Ishikawa (cell line): Measurements from ENCODE around the gene RASSF1.

Source experiments
- CEBPB ChIP-seq: IDR thresholded peaks from 2 replicates; pipeline ENCODE4 v1.6.1; 2012
- CREB1 ChIP-seq: IDR thresholded peaks from 2 replicates; pipeline ENCODE4 v1.6.1; 2012; ENCODE audit warnings: low read depth
- EGR1 ChIP-seq: IDR thresholded peaks from 2 replicates; pipeline ENCODE4 v1.6.1; 2012
- EP300 ChIP-seq: IDR thresholded peaks from 2 replicates; pipeline ENCODE4 v1.6.1; 2012; ENCODE audit warnings: borderline replicate concordance
- FOXM1 ChIP-seq: IDR thresholded peaks from 2 replicates; pipeline ENCODE4 v1.6.1; 2012; ENCODE audit warnings: low read depth, borderline replicate concordance
- NFIC ChIP-seq: IDR thresholded peaks from 2 replicates; pipeline ENCODE4 v1.6.1; 2012
- RAD21 ChIP-seq: IDR thresholded peaks from 2 replicates; pipeline ENCODE4 v1.6.1; 2012; ENCODE audit warnings: low read depth
- TAF1 ChIP-seq: IDR thresholded peaks from 2 replicates; pipeline ENCODE4 v1.6.1; 2012; ENCODE audit warnings: low read depth, mild to moderate bottlenecking
- TCF12 ChIP-seq: IDR thresholded peaks from 2 replicates; pipeline ENCODE4 v1.6.1; 2012; ENCODE audit warnings: low read depth
- TEAD4 ChIP-seq: IDR thresholded peaks from 2 replicates; pipeline ENCODE4 v1.6.1; 2012
- YY1 ChIP-seq: IDR thresholded peaks from 2 replicates; pipeline ENCODE4 v1.6.1; 2012; ENCODE audit warnings: low read depth
- ZBTB7A ChIP-seq: IDR thresholded peaks from 2 replicates; pipeline ENCODE4 v1.6.1; 2012; ENCODE audit warnings: low read depth
- TF ChIP-seq, protein P1 (sequence below): IDR thresholded peaks from 2 replicates; pipeline ENCODE4 v1.6.1; 2012
- TF ChIP-seq, protein P2 (sequence below): IDR thresholded peaks from 2 replicates; pipeline ENCODE4 v1.6.1; 2012; ENCODE audit warnings: low read depth, mild to moderate bottlenecking
- TF ChIP-seq, protein P3 (sequence below): IDR thresholded peaks from 2 replicates; pipeline ENCODE4 v1.6.1; 2012

Gene RASSF1

DNA sequence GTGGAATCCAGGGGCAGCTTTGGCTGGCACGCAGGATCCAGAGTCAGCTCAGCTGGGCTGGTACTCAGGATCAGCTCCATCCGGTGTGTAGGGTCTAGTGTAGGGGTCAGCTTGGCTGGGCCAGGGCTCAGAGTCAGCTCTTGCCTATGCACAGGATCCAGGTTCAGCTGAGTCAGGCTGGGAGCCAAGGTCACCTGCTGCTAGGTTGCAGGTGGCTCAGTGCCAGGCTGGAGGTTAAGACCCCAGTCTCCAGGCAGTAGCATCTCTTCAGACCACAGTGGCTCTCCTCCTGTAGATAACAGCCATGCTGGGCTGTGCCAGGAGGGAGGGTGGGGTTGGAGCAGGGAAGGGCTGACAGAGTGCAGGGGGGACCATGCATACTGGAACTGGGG is 43.3 kb downstream of the RASSF1 start:
- TF ChIP-seq, protein P1, sequence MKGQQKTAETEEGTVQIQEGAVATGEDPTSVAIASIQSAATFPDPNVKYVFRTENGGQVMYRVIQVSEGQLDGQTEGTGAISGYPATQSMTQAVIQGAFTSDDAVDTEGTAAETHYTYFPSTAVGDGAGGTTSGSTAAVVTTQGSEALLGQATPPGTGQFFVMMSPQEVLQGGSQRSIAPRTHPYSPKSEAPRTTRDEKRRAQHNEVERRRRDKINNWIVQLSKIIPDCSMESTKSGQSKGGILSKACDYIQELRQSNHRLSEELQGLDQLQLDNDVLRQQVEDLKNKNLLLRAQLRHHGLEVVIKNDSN, result no peak
- TF ChIP-seq EGR1 (no peak), ZBTB7A (no peak), FOXM1 (no peak), TCF12 (no peak), CREB1 (no peak), TAF1 (no peak), TEAD4 (no peak), NFIC (no peak), YY1 (no peak)
- TF ChIP-seq, protein P2, sequence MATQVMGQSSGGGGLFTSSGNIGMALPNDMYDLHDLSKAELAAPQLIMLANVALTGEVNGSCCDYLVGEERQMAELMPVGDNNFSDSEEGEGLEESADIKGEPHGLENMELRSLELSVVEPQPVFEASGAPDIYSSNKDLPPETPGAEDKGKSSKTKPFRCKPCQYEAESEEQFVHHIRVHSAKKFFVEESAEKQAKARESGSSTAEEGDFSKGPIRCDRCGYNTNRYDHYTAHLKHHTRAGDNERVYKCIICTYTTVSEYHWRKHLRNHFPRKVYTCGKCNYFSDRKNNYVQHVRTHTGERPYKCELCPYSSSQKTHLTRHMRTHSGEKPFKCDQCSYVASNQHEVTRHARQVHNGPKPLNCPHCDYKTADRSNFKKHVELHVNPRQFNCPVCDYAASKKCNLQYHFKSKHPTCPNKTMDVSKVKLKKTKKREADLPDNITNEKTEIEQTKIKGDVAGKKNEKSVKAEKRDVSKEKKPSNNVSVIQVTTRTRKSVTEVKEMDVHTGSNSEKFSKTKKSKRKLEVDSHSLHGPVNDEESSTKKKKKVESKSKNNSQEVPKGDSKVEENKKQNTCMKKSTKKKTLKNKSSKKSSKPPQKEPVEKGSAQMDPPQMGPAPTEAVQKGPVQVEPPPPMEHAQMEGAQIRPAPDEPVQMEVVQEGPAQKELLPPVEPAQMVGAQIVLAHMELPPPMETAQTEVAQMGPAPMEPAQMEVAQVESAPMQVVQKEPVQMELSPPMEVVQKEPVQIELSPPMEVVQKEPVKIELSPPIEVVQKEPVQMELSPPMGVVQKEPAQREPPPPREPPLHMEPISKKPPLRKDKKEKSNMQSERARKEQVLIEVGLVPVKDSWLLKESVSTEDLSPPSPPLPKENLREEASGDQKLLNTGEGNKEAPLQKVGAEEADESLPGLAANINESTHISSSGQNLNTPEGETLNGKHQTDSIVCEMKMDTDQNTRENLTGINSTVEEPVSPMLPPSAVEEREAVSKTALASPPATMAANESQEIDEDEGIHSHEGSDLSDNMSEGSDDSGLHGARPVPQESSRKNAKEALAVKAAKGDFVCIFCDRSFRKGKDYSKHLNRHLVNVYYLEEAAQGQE, result no peak

DNA sequence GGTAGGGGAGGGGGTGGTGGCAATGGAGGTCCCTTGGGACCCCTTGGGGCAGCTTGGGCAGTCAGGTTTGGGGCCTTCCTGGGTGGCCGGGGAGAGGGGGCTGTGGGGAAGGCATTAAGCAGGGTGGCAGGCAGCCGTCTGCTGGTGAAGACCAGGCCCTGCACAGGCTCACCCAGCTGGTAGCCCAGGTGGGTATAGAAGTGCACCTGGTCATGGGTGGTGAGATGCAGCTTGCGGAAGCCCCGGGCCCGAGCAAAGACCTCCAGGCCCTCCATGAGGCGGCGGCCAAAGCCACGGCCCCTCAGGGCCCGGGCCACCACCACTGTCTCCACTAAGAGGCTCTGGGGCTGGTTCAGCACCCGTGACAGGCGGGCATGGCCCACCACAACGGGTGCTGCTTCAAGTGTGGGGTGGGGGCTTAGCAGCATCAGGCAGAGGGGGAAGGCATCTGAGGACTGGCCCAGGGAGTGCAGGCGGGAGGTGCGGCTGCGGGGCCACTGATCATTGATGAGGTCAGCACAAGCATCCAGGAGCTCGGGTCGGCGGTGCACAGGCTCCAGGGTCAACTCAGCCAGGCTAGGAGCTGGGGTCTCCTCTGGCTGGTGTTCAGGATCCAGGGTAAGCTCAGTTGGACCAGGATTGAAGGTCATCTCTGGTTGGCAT is 43.8 kb downstream of the RASSF1 start:
- TF ChIP-seq ZBTB7A (no peak), CREB1 (no peak), TEAD4 (no peak), TCF12 (no peak)

DNA sequence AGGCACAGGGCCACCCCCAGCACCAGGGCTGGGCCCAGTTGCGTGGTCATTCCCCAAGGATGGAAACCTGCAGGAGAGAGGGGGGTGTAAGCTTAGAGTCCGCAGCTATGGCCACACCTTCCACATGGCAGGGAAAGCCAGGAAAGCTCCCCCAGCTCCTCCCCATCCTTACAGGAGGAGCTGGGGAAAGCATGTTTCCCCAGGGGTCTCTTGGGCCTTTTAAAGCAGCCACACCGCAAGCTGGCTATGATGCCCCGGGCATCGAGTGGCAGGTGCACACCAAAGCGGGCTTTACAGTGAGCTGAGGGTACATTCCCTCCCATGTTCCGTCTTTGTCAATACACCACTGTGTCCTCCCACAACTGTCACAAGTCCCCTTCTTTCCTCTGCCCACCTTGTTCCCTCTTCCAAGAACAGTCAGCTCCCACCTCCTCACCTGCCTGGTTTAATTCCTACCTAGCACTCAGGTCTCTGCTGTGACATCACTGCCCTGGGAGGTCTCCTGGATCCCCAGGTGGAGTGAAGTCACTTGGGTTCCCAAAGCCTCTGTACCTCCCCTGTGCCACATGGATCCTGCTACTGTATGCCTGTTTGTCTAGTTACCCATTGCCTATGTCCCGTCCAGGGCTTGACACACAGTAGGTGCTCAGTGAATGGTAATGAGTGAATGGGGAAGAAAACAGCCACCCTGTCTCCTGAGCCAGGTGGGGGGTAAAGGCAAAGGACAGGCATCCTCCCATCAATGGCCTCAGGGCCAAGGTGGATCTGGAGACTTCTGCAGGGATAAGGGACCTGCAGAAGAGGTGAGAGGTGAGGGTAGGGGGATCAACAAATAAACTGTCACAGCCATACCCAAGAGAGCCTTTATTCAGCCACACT is 44.8 kb downstream of the RASSF1 start:
- TF ChIP-seq FOXM1, result no peak
- TF ChIP-seq EGR1, result no peak
- TF ChIP-seq RAD21, result no peak
- no peak for TF ChIP-seq EP300
- no peak for TF ChIP-seq YY1
- no peak for TF ChIP-seq CEBPB
- TF ChIP-seq, protein P3, sequence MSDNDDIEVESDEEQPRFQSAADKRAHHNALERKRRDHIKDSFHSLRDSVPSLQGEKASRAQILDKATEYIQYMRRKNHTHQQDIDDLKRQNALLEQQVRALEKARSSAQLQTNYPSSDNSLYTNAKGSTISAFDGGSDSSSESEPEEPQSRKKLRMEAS, result no peak
- TF ChIP-seq, protein P1, result no peak
- no peak for TF ChIP-seq TEAD4
- no peak for TF ChIP-seq TCF12
- TF ChIP-seq ZBTB7A, result no peak
- no peak for TF ChIP-seq NFIC
- no peak for TF ChIP-seq TAF1
- TF ChIP-seq CREB1, result no peak
- TF ChIP-seq, protein P2, result no peak

DNA sequence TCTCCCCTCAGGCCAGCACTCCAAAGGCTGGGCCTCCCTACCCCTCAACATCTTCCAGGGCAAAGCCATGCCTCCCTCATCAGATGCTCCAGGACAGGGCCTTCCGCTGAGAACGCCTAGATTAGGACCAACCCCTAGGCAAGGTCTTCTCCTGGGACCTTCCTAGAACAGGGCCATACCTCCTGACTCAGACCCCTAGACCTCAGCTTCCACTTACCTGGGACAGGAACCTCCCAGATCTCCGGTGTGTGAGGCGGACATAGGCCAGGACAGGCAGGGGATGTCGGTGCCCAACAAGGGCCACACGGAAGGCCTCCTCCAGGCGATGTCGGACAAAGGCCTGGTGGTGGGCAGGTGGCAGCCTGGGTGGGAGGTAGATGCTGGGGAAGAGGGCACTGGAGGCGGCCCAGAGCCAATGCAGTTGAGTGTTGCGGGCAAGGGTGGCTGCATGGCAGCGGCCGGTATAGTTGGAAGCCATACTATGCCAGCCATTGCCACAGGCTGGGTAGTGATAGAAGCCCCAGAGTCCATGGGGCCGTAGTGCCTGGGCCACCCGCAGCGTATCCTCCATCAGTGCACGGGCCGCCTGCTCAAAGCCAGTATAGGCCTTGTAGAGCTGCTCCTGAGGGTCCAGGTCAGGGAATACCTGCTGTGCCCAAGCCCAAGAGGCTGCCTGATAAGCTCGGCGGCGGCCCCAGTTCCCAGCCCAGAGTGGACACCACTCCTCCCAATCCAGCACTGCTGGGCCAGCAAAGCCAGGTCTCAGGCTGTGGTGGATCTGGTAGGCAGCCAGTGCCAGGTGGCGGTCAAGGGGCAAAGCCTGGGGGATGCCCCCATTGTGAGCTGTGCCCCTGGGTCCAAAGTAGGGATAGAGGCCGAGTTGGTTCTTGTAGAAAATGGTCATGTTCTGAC is 45.9 kb downstream of the RASSF1 start:
- TF ChIP-seq RAD21, result no peak
- TF ChIP-seq CREB1, result no peak
- TF ChIP-seq, protein P3, result no peak
- TF ChIP-seq TCF12, result no peak
- TF ChIP-seq NFIC, result no peak
- no peak for TF ChIP-seq CEBPB
- no peak for TF ChIP-seq ZBTB7A
- TF ChIP-seq, protein P1, result no peak
